Epithelial cell of alveolus of lung (primary cell): ENCODE data around the gene YJEFN3. TPM values are rescaled to one million over a fixed set of nuclear protein-coding genes. Genes with fewer than 3 reads are reported as not detected.

Experiments
- total RNA-seq: library from RNA; depleted of rRNA; stranded (reverse); fragments of >200 nt; gene quantifications from 2 replicates; pipeline ENCODE4 v1.2.1, GENCODE V29; 2015

YJEFN3 gene, protein sequence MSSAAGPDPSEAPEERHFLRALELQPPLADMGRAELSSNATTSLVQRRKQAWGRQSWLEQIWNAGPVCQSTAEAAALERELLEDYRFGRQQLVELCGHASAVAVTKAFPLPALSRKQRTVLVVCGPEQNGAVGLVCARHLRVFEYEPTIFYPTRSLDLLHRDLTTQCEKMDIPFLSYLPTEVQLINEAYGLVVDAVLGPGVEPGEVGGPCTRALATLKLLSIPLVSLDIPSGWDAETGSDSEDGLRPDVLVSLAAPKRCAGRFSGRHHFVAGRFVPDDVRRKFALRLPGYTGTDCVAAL
- 0.26 and 2.4 TPM in 2 replicates for total RNA-seq

GRCh38 chr19:19528721-19529490, at the start of gene YJEFN3:
TSS of gene YJEFN3 (plus strand) at chr19:19528911. CDS start at chr19:19528933, 22 bp downstream.

GRCh38 chr19:19514881-19515641, 13.7 kb upstream of the YJEFN3 start, which contains the start of gene TSSK6:
TSS of gene TSSK6 (minus strand) at chr19:19515548. CDS start at chr19:19515427, 121 bp downstream.

GRCh38 chr19:19515642-19516519, 12.8 kb upstream of the YJEFN3 start, which contains the start of gene NDUFA13:
TSS of gene NDUFA13 (plus strand) at chr19:19516225. CDS start at chr19:19516239, 14 bp downstream.

DNA sequence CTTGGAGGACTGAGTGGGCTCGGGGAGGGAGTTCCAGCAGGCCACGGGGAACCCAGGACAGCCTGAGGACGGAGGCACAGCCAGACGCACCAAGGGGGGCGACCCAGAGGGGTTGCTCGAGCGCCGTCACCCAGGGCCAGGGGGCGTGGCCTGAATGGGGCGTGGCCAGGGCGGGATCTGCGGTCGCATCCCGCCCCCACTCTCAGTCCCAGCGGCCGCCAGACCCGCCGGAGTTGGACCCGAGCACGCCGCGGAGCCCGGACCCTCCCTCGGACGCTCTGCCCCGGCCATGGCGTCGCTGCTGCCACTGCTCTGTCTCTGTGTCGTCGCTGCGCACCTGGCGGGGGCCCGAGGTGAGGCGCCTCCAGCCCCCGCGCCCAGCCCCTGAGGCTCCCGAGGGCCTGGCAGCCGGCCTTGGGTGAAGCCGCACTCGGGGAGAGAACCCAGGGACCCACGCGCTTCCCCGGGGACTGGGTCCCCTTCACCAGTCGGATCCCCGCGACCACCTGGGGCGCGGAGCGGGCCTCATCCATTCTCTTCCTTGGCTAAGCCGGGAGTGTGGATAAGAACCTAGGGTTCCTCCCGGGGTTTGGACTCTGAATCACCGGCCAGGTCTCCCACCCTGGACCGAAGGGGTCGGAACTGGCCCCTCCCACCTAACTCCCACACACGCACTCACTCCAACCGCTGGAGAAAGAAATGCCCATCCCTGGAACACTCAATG, 9.5 kb downstream of the YJEFN3 start, which contains the start of gene CILP2:
CILP2 (plus strand) TSS at position 205 of the 724 bp plus-strand sequence; CDS start at position 290, 85 bp downstream.

Other genes with a start within 250 kb of the YJEFN3 start
- 30.8 and 67.1 TPM in 2 replicates for gene SUGP1, start 208.4 kb upstream of the YJEFN3 start, total RNA-seq
- gene MAU2, start 208.1 kb upstream of the YJEFN3 start, total RNA-seq: 19.9 and 45.3 TPM in 2 replicates
- gene GATAD2A, start 123.2 kb upstream of the YJEFN3 start, total RNA-seq: 27.8 and 61.8 TPM in 2 replicates
- 0.91 and 3.8 TPM in 2 replicates for gene TSSK6, start 13.4 kb upstream of the YJEFN3 start, total RNA-seq
- gene NDUFA13, start 12.7 kb upstream of the YJEFN3 start, total RNA-seq: 34.0 and 218 TPM in 2 replicates
- gene CILP2, start 9.4 kb downstream of the YJEFN3 start, total RNA-seq: 0.52 and 6.0 TPM in 2 replicates
- 0.13 and 6.0 TPM in 2 replicates for gene PBX4, start 89.8 kb downstream of the YJEFN3 start, total RNA-seq
- gene LPAR2, start 99.3 kb downstream of the YJEFN3 start, total RNA-seq: 0.65 and 9.2 TPM in 2 replicates
- gene GMIP, start 114.7 kb downstream of the YJEFN3 start, total RNA-seq: 11.6 and 13.8 TPM in 2 replicates
- gene ATP13A1, start 134.8 kb downstream of the YJEFN3 start, total RNA-seq: 46.9 and 51.2 TPM in 2 replicates
- gene ZNF101, start 139.9 kb downstream of the YJEFN3 start, total RNA-seq: 2.5 and 4.3 TPM in 2 replicates
- gene ZNF14, start 204.2 kb downstream of the YJEFN3 start, total RNA-seq: 1.7 and 2.2 TPM in 2 replicates